ENCODE data around the gene HTT.

The HTT gene

DNA sequence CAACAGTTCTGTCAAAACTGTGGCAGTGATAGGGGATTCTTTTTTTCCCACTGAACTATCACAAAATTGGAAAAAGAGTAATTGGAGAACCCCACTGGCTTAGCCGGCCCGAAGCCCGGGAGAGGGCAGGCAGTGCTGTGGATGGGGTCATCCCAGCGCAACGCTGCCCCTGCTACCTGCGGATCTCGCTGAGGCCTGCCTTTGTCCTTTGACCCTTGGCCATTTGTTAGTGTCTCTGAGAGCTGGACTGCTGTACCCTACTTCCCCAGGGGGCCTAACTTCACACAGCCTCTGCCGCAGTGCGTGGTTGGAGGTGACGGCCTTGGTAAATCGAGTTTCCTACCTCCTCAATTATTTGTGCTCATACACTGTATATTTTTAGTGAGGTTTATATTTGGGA lies 131.5 kb downstream of the HTT start:
- DNase-seq, result no peak

DNA sequence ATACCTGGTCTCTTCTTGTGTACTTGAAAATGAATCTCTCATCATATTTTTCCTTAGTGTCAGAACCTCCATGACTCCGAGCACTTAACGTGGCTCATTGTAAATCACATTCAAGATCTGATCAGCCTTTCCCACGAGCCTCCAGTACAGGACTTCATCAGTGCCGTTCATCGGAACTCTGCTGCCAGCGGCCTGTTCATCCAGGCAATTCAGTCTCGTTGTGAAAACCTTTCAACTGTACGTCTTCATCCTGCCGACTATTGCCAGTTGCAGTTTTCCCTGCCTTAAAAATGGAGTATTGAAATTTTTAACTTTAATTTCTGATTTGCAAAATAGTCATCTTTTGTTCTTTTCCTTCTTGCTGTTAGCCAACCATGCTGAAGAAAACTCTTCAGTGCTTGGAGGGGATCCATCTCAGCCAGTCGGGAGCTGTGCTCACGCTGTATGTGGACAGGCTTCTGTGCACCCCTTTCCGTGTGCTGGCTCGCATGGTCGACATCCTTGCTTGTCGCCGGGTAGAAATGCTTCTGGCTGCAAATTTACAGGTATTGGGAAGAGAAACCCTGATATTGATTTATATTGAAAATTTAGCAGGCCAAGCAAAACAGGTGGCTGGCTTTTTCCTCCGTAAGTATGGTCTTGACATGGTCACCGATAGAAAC lies 132.1 kb downstream of the HTT start:
- DNase-seq, result no peak

- DNase-seq, result no peak
Measured at GRCh38 chr4:3207531-3208037, 133.1 kb downstream of the HTT start.

- no peak for DNase-seq
Measured at GRCh38 chr4:3208826-3209225, 134.3 kb downstream of the HTT start.

GRCh38 chr4:3209551-3210325 lies 135.3 kb downstream of the HTT start:
- DNase-seq, result no peak

DNA sequence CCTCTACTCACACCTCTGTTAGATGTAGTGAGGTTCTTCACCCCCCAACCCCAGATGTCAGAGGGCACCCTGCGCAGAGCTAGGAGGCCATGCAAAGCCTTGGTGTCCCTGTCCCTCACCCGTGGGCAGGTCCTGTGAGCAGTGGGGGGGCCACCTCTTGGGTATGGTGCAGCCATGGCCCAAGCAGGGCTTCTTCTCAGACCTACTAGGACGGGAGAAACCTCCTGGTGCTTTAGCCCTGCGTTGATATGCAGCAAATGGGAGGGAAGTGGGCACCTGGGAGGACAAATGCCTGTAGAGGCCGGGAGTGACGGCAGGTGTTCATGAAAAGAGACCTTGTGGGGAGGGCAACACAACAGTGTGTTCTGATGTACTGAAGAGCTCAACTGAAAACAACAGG lies 136.0 kb downstream of the HTT start:
- no peak for DNase-seq

DNA sequence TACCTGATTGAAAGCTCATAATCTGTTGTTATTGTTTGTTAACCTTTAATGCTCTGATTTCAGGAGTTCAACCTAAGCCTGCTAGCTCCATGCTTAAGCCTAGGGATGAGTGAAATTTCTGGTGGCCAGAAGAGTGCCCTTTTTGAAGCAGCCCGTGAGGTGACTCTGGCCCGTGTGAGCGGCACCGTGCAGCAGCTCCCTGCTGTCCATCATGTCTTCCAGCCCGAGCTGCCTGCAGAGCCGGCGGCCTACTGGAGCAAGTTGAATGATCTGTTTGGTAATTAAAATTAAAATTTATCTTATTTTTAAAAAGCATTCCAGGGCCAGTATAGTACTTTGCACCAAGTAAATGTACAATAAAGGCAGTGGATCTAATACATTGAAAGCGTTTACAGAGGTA lies 137.4 kb downstream of the HTT start:
- no peak for DNase-seq

- DNase-seq, result no peak
Measured at GRCh38 chr4:3212391-3213105, 138.1 kb downstream of the HTT start.

- DNase-seq, result no peak
Measured at GRCh38 chr4:3213106-3213425, 138.6 kb downstream of the HTT start.

DNA sequence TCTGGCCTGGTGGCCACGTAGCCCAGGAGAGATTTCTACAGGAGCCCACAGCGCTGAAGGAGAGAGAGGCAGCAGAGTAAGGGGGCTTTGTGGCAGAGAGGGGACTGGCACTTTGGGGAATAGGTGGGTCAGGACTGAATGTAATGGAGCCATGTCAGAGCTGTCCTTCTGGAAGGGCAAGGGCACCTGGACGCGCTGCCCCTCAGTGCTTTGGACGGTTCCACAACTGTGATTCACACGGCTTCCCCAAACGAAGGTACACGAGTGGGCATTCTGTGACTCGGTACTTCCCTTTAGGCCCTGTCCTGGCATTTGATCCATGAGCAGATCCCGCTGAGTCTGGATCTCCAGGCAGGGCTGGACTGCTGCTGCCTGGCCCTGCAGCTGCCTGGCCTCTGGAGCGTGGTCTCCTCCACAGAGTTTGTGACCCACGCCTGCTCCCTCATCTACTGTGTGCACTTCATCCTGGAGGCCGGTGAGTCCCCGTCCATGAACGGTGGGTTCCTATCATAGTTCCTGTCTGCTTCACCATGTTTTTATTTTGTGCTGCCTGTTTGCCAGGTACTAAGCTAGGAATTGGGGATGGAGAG lies 139.3 kb downstream of the HTT start:
- no peak for DNase-seq

GRCh38 chr4:3215256-3215655 lies 140.8 kb downstream of the HTT start:
- no peak for DNase-seq

DNA sequence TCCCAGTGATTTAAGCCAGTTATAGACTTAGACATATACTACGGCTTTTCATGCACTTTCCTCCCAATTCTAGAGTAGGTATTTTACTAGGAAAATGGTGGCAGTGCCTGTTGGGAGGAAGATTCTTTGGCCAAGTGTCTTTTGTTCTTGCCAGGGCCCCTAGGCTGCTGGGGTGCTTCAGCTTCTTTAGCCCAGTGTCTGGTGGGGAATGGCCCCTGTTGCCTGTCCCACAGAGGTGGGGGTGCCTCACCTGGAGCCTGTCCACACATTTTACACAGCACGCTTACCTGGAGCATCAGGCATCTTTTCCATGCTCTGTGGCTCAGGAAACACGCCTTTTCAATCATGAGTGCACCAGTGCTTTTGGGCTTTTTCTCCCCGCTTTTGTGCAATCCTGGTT lies 141.3 kb downstream of the HTT start:
- DNase-seq, result no peak

DNA sequence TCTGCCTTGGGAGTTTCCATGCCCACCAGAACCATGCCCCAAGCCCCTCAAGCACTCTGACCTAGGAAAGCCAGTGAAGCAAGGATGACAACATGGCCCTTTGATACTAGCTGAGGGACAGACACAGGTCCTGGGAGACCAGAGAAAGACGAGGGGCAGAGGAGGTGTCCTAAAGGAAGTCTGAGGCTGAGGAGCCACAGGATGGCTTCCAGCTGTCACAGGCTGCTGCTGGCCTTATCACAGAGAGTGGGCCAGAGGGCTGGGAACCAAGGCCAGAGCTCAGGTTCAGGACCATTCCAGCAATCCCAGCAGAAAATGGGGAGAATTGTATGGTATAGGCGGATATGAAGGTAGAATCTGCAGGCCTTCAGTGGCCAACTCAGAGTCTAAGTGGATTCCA lies 142.8 kb downstream of the HTT start:
- DNase-seq, result no peak

DNA sequence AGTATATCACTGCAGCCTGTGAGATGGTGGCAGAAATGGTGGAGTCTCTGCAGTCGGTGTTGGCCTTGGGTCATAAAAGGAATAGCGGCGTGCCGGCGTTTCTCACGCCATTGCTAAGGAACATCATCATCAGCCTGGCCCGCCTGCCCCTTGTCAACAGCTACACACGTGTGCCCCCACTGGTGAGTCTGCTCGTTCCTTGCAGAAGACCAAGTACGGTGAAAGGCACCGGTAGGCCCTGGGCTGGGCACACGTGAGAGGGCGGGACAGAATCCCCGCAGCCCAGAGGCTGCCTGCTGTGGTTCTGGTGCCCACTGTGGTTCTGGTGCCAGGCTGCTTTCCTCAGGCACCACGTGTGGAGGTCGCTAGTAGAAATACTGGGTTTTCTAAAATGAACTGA lies 143.3 kb downstream of the HTT start:
- no peak for DNase-seq

- no peak for DNase-seq
Measured at GRCh38 chr4:3218824-3219760, 144.6 kb downstream of the HTT start.

GRCh38 chr4:3219761-3220475 lies 145.4 kb downstream of the HTT start:
- no peak for DNase-seq

GRCh38 chr4:3220476-3221183 lies 146.1 kb downstream of the HTT start:
- no peak for DNase-seq

GRCh38 chr4:3221184-3221494 lies 146.7 kb downstream of the HTT start:
- no peak for DNase-seq

- DNase-seq, result no peak
Measured at GRCh38 chr4:3221996-3222395, 147.5 kb downstream of the HTT start.

GRCh38 chr4:3223346-3223745 lies 148.9 kb downstream of the HTT start:
- no peak for DNase-seq
